Colon (tissue), 2 donors: ENCODE results near the gene SYNGR3.
"Not testable (repeated sequence)": the region's sequence is repeated elsewhere in the genome, so short reads cannot be mapped to it uniquely, and the experiment has no call there.

Source experiments
- FAIRE-seq: peaks from 2 replicates; lab custom pipeline; 2012; peaks lifted over from hg19 to GRCh38; lab: Jason Lieb, UNC
- donor health status: control.
- donor health status: control.

Gene SYNGR3

GRCh38 chr16:1959269-1960039 is 30.3 kb upstream of the SYNGR3 start, which contains the start of gene NDUFB10:
NDUFB10 (plus strand) TSS chr16:1959538; CDS start chr16:1959625, 87 bp downstream.
- no peak for FAIRE-seq

DNA sequence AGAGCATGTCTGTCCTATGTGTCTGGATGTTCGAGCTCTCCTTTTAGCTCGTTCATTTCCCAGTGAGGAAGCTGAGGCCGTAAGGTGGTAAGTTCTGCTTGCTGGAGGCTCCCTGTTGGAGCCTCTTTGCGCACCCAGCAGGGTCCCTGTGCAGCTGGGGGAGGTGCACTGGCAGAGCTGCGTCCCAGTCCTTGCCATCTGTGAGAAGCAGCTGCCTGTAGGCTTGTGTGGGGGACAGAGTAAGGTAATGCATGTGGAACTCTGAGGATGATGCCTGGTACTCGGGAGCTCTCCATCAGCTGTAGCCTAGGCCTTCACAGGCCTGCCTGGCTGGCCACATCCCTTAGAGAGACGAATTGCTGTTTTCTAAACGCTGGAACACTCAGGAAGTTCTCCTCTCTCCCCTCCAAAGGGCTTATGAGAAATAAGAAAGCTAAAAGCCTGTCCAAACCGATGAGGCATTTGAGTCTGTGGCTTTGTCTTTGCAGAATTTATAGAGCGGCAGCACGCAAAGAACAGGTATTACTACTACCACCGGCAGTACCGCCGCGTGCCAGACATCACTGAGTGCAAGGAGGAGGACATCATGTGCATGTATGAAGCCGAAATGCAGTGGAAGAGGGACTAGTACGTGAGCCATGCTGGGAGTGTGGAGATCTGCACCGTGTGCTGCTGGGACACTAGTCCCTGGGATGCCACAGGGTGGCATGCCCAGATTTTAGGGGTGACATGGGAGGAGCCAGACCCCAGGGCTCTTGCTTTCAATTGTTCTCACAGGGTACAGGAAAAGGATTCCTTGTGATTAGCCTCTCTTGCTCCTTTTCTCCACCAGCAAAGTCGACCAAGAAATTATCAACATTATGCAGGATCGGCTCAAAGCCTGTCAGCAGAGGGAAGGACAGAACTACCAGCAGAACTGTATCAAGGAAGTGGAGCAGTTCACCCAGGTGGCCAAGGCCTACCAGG is 28.8 kb upstream of the SYNGR3 start:
- no peak for FAIRE-seq

DNA sequence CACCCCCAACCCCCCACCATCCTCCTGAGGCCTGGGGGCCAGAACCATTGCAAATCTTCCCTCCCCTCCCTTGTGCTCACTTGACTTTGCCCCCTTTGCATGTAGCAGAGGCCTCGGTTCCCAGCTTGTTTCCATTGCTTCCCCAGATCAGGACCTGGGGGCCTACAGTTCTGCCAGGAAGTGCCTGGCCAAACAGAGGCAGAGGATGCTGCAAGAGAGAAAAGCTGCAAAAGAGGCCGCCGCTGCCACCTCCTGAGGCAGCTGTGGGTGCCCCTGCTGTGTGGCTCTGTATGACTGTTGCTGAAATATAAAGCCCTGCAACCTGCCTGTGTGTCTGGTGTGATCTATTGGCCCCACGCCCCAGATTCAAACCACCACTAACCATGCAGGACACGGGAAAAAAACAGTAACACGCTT is 28.1 kb upstream of the SYNGR3 start:
- no peak for FAIRE-seq

- not testable (repeated sequence) for FAIRE-seq
Observed at GRCh38 chr16:1962161-1963153, 27.3 kb upstream of the SYNGR3 start.

DNA sequence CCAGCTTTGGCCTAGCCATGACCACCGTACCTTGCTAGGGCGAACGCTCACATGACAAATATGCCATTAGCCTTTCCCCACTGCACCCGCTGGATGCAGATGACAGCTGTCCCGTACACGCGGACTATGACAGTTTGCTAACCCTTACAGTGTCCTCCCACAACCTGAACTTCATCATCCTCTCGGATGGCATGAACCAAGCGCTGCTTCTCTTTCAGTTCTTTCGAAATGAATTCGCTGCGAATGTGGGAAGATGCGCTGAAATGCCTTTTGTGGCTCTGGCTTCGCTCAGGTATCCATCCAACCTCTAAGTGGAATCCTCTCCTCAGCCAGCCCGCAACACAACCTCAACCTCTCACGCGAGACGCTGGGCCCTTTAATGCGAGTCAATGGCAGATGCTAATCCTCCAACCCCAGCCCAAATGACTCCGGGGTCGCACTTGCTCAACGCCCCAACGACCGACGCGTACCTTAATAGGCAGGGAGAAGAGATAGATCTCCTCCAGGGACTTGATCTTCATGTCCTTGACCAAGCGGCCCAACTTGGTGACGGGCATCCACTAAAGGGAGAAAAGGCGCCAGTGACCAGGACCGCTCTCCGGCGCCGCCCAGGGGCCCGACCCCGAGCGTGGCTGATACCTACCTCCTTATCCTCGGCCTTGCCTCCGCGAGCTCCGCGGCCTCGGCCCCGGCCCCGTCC is 25.8 kb upstream of the SYNGR3 start:
- FAIRE-seq, result no peak

GRCh38 chr16:1964506-1965395 is 25.0 kb upstream of the SYNGR3 start, which contains the start of gene RPS2:
RPS2 (minus strand) TSS chr16:1964826; CDS start chr16:1964625, 201 bp downstream.
- FAIRE-seq, result peak; percentile 33

DNA sequence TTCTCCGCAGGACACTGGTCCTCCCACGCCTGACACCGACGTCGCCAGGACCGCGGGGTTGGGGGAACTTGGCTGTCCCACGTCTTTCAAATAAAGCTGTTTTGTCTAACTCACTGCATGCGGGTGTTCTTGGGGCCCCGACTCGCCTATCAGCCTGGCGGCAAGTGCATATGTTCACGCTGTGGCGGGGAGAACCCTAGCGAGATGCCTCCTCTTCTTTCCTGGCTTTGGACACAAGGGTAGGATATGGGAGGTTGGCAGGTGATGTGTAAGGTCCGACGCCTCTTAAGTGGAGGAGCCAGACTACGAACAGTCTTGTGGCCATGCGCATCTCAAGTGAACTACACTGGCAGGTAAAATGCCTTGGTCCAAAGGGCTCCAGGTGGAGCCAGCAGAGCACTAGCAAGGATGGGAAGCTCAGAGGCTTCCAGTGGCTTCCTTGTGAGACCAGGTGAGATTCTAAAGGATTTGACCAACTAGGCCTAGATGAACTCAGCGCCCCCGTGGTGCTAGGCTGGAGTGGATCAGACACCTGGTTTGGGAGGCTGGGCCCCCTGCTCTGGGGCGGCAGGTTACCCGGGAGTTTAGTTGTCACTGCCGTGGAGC is 24.3 kb upstream of the SYNGR3 start:
- no peak for FAIRE-seq

DNA sequence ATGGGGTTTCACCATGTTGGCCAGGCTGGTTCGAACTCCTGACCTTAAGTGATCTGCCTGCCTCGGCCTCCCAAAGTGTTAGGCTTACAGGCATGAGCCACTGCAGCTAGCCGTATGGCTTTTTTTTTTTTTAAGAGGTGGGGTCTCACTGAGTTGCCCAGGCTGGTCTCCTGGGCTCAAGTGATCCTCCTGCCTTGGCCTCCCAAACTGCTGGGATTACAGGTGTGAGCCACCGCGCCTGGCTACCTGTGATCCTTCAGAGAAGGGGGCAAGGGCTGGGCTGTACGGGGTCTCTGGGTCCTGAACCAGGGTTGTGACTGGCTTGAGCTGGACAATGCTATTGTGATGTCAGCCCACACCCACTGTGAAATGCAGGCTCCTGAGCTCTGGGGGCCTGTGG is 23.3 kb upstream of the SYNGR3 start, which contains the start of gene RNF151:
RNF151 (plus strand) TSS at position 397 of the 400 bp plus-strand sequence. CDS start 26 bp downstream, outside the sequence.
- FAIRE-seq, result no peak

DNA sequence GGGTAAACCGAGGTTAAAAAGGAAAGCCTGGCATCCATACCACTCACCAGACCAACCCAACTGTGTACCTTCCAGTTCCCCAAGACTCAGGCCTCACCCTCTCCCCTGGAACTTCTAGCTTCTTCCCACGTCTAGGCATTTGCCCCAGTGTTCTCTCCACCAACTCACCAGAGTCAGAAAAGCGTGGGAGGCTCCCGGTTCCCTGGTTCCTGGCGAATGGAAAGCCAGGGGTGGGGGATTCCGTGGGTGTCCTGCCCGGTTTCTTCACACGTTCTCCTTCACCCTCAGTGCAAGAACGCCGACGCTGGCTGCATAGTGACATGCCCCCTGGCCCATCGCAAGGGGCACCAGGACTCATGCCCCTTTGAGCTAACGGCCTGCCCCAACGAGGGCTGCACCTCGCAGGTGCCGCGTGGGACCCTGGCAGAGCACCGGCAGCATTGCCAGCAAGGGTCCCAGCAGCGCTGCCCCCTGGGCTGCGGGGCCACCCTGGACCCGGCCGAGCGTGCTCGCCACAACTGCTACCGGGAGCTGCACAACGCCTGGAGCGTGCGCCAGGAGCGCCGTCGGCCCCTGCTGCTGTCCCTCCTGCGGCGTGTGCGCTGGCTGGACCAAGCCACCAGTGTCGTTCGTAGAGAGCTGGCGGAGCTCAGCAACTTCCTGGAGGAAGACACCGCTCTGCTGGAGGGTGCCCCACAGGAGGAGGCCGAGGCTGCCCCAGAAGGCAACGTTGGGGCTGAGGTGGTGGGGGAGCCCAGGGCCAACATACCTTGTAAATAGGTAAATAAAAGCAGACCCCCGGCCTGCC is 21.4 kb upstream of the SYNGR3 start:
- FAIRE-seq, result no peak

DNA sequence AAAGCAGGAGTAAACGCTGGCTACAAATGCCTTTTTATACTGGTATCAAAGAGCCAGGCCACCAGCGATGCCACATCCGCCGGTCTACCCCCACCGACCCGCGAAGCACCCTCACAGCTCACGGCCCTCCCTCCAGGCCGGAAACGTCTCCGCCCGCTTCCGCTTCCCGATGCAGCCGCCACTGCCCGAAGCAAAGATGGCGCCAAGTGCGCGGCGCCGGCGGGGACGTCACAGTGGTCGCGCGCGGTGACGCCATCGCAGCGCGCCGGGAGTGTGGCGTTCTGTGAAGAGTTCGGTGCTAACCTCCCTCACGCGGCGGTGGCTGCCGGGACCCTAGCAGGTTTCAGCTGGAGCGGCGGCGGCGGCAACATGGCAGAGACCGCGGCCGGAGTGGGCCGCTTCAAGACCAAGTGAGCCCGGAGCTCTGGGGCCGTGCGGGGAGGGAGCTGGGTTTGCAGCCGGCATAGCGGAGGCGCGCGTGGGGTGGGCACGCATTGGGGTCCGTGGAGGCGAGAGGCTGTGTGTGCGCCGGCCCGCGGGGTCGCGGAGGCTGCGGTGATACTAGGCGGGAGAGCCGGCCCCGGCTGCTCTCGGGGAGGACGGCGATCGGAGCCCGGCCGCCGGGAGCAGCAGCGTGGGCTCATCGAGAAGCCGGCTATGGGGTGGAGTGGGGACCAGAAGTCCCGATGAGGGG is 17.8 kb upstream of the SYNGR3 start, which contains the start of gene TBL3:
TBL3 (plus strand) TSS at position 258 of the 694 bp plus-strand sequence; CDS start at position 370, 112 bp downstream.
- no peak for FAIRE-seq

DNA sequence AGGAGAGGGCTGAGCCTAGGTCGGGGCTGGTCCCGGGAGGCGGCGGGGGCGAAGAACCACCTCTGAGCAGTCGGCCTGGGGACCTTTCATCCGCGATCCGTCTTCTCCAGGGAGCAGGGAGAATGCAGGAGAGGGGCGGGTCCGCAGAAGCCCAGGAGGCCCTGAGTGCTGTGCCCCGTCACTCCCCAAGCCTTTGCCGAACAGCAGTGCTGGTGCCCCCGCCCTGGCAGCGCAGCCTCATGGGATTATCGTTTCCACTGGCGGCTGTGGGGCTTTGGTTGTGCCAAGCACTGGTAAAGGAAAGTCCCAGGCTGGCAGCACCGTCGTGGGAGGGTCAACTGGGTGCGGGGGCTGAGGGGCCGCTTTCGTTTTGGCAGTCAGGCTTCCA is 17.3 kb upstream of the SYNGR3 start:
- FAIRE-seq, result no peak

DNA sequence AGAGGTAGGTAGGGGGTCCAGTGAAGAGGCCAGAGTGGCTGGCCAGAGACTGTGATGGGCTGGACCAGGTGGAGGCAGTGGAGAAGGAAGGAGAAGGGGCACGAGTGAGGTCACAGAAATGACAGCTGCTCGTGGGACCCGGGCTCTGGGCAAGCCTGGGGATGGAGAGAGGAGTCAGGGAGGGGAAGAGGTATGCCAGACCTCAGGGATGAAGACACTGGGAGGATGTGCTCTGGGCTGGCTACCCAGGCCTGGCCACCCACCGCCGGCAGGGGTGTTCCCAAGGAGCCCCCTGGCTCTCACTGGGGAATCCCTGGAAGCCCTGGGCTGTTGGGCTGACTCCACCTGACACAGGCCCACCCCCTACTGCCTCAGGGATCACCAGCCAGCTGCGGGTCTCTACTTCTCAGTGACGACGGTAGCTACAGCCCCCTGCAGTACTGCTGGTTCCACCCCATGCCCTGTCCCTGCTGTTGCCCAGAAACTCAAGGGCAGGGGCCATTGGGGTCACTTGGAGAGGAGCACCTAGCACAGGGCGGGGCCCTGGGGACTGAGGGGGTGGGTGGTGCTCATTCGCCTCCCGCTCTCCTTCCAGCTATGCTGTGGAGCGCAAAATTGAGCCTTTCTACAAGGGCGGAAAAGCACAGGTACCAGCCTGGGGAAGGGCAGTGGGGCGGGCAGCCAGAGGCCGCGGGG is 16.2 kb upstream of the SYNGR3 start:
- no peak for FAIRE-seq

GRCh38 chr16:1974157-1975070 is 15.4 kb upstream of the SYNGR3 start:
- no peak for FAIRE-seq

- no peak for FAIRE-seq
Observed at GRCh38 chr16:1975432-1976215, 14.1 kb upstream of the SYNGR3 start.

GRCh38 chr16:1976216-1976520 is 13.6 kb upstream of the SYNGR3 start:
- no peak for FAIRE-seq
